Neuronal stem cell (in vitro differentiated cells): ENCODE data around the gene WDR59.
"Not testable (repeated sequence)": the region's sequence is repeated elsewhere in the genome, so short reads cannot be mapped to it uniquely, and the experiment has no call there.

Experiments
- DNase-seq: peaks from one replicate; pipeline ENCODE4 v3.0.0-alpha.2; 2013; ENCODE audit warnings: low spot score
- H2AFZ ChIP-seq: one replicate; pipeline ENCODE4 v1.6.1; 2013; ENCODE audit warnings: mild to moderate bottlenecking, low read length, inconsistent platforms
- H2AK5ac ChIP-seq: 2 replicates; pipeline ENCODE4 v1.6.1; 2013; ENCODE audit warnings: low read depth, mild to moderate bottlenecking, inconsistent platforms, low read length, moderate library complexity, mixed read lengths
- H2BK120ac ChIP-seq: 2 replicates; pipeline ENCODE4 v1.6.1; 2013; ENCODE audit warnings: low read depth, mild to moderate bottlenecking, inconsistent platforms, low read length, moderate library complexity, mixed read lengths
- H2BK12ac ChIP-seq: one replicate; pipeline ENCODE4 v1.6.1; 2013; ENCODE audit warnings: low read length, inconsistent platforms
- H2BK15ac ChIP-seq: 2 replicates; pipeline ENCODE4 v1.6.1; 2013; ENCODE audit warnings: mild to moderate bottlenecking, low read length, inconsistent platforms, mixed read lengths
- H2BK5ac ChIP-seq: one replicate; pipeline ENCODE4 v1.6.1; 2013; ENCODE audit warnings: inconsistent platforms, mild to moderate bottlenecking, low read length, moderate library complexity
- H3K14ac ChIP-seq: one replicate; pipeline ENCODE4 v1.6.1; 2013; ENCODE audit warnings: low read length, inconsistent platforms
- H3K18ac ChIP-seq: 2 replicates; pipeline ENCODE4 v1.6.1; 2013; ENCODE audit warnings: low read length, inconsistent platforms
- H3K23ac ChIP-seq: 2 replicates; pipeline ENCODE4 v1.6.1; 2013; ENCODE audit warnings: low read depth, mild to moderate bottlenecking, mixed read lengths, low read length, inconsistent platforms; ENCODE audit not compliant: poor library complexity
- H3K27ac ChIP-seq: replicated peaks from 3 replicates; pipeline ENCODE4 v1.5.1; 2013; ENCODE audit warnings: low read length, inconsistent platforms
- H3K27me3 ChIP-seq, 3 experiments: 2 replicates each; pipeline ENCODE4 v1.6.1; 2013; ENCODE audit warnings: low read length in 3 of 3, mild to moderate bottlenecking in 2 of 3, inconsistent platforms in 1 of 3, low read depth in 1 of 3, mixed read lengths in 1 of 3, moderate library complexity in 1 of 3; ENCODE audit not compliant: control insufficient read depth in 3 of 3, insufficient read depth in 3 of 3
- H3K36me3 ChIP-seq, 2 donors: replicated peaks in 1 of 2; 2 replicates each; pipeline ENCODE4 v1.6.1; 2013; ENCODE audit warnings: low read length in 2 of 2; ENCODE audit not compliant: control insufficient read depth in 2 of 2, insufficient read depth in 2 of 2
- H3K4ac ChIP-seq: 2 replicates; pipeline ENCODE4 v1.6.1; 2013; ENCODE audit warnings: inconsistent platforms, mild to moderate bottlenecking, low read length, moderate library complexity
- H3K4me1 ChIP-seq, 2 donors: 1 replicate in 1 of 2; 2 replicates in 1 of 2; pipeline ENCODE4 v1.6.1; 2013; ENCODE audit warnings: low read length in 2 of 2, low read depth in 1 of 2; ENCODE audit not compliant: control insufficient read depth in 2 of 2, insufficient read depth in 1 of 2
- H3K4me2 ChIP-seq: one replicate; pipeline ENCODE4 v1.6.1; 2013; ENCODE audit warnings: mild to moderate bottlenecking, low read length, inconsistent platforms; ENCODE audit not compliant: insufficient read depth, poor library complexity, severe bottlenecking
- H3K4me3 ChIP-seq, 2 donors: 2 replicates each; pipeline ENCODE4 v1.5.1; 2013; ENCODE audit warnings: low read length in 2 of 2, mild to moderate bottlenecking in 2 of 2, inconsistent platforms in 1 of 2, moderate library complexity in 1 of 2
- H3K79me1 ChIP-seq: one replicate; pipeline ENCODE4 v1.6.1; 2013; ENCODE audit warnings: low read depth, mild to moderate bottlenecking, inconsistent platforms, low read length, moderate library complexity
- H3K9ac ChIP-seq: one replicate; pipeline ENCODE4 v1.6.1; 2013; ENCODE audit warnings: mild to moderate bottlenecking, low read depth, low read length, inconsistent platforms; ENCODE audit not compliant: poor library complexity
- H3K9me3 ChIP-seq, 2 donors: replicated peaks in 1 of 2; 2 replicates each; pipeline versions ENCODE3 to v1.6.1; 2013; ENCODE audit warnings: low read length in 2 of 2, mild to moderate bottlenecking in 2 of 2, inconsistent platforms in 1 of 2, low read depth in 1 of 2, mixed read lengths in 1 of 2, moderate library complexity in 1 of 2; ENCODE audit not compliant: control insufficient read depth in 2 of 2, insufficient read depth in 1 of 2
- H4K8ac ChIP-seq: one replicate; pipeline ENCODE4 v1.6.1; 2013; ENCODE audit warnings: low read depth, mild to moderate bottlenecking, inconsistent platforms, low read length, moderate library complexity
- H4K91ac ChIP-seq: one replicate; pipeline ENCODE4 v1.6.1; 2013; ENCODE audit warnings: low read length, low read depth, mild to moderate bottlenecking, inconsistent platforms; ENCODE audit not compliant: poor library complexity
- WGBS, 2 donors: extraction: QIAGEN DNeasy Blood & Tissue Kit; methylation state at CpG; one replicate each; pipeline ENCODE4 v1.1.7; 2013; ENCODE audit warnings: missing lambda C conversion rate in 2 of 2, mixed read lengths in 1 of 2; ENCODE audit not compliant: insufficient read length in 2 of 2, insufficient replicate concordance in 1 of 2; ENCODE audit errors: extremely low coverage in 2 of 2; 5-methylcytosine and 5-hydroxymethylcytosine counted together

The WDR59 gene

DNA sequence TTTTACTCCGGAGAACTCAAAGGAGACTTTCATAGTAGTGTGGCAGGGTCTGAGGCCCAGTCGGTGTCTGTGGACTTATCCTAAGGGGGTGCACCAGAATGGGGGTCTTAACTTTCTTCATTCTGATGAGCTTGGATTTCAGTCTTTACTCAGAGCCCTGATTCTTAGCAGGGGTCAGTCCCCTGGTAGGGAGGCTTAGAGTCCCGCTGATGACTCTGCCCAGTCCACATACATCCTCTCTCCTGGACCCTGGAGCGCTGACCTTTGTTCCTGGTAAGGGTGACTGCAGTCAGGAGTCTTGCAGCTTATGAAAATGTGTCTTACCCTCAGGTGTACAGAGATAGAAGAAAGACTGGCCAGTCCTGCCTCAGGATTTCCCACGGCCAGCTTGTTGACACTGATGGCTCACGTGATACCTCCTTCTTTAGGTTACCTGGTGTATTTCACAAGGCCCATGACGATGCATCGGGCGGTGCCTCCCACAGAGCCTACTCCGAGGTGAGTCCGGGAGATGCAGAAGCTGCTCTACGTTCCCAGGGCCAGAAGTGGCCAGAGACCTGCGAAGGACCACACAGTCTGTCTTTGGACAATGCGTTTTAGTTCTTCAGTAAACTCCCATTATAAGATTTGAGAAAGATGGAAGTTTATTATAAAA lies 141.4 kb downstream of the WDR59 start:
- H2BK12ac ChIP-seq, H3K27ac ChIP-seq, H3K4me1 ChIP-seq, H2AK5ac ChIP-seq, H3K18ac ChIP-seq, H3K9ac ChIP-seq, H3K27me3 ChIP-seq, H3K4me3 ChIP-seq, H3K79me1 ChIP-seq, H2BK5ac ChIP-seq, H3K14ac ChIP-seq, H3K4ac ChIP-seq, H3K23ac ChIP-seq, DNase-seq, H3K36me3 ChIP-seq, H4K91ac ChIP-seq, H2BK15ac ChIP-seq, H2AFZ ChIP-seq, H4K8ac ChIP-seq, H3K9me3 ChIP-seq, H3K4me2 ChIP-seq, H2BK120ac ChIP-seq: not testable (repeated sequence)
- WGBS, 2 donors, result no CpG with 5 or more reads among the region's 14 CpGs

DNA sequence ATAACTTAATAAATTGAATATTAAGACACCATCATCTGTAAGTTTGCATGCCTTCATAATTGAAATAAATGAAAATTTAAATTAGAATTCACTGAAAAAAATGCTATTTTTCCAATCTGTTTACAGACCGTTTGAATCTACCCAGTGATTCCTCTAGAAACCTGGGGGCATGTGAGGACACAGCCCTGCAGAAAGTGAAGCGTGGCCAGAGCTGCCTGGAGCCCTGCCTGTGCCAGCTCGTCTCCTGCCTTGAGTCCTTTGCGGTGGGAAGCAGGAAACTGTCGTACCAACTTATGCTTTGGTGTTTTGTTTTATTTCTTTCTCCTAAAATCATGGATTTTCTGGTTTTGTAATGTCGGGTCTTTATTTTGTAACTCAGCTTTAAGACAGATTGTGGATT lies 142.5 kb downstream of the WDR59 start:
- Histone ChIP-seq H3K18ac (no peak overlapping the region), H3K4ac (no peak overlapping the region), H3K4me3 (no peak overlapping the region), H3K36me3 (no peaks in the 10 kb centered on the region), H3K79me1 (no peaks in the 10 kb centered on the region), H3K23ac (no peak overlapping the region), H3K14ac (no peak overlapping the region), H2BK12ac (no peak overlapping the region), H3K9ac (no peak overlapping the region), H4K91ac (no peak overlapping the region), H2BK15ac (no peak overlapping the region), H2AK5ac (no peak overlapping the region), H2BK5ac (no peak overlapping the region), H2BK120ac (no peak overlapping the region), H4K8ac (no peak overlapping the region), H3K4me2 (no peak overlapping the region), H2AFZ (no peak overlapping the region), H3K27ac (no peak overlapping the region), H3K27me3 (peaks cover 0 to 2% (median 0%) of the 10 kb centered on the region in 3 experiments), H3K4me1 (no peaks in the 10 kb centered on the region), H3K9me3 (no peaks in the 10 kb centered on the region)
- no CpG with 5 or more reads among the region's 6 CpGs for whole genome bisulfite sequencing, 2 donors
- DNase-seq, result no peak

DNA sequence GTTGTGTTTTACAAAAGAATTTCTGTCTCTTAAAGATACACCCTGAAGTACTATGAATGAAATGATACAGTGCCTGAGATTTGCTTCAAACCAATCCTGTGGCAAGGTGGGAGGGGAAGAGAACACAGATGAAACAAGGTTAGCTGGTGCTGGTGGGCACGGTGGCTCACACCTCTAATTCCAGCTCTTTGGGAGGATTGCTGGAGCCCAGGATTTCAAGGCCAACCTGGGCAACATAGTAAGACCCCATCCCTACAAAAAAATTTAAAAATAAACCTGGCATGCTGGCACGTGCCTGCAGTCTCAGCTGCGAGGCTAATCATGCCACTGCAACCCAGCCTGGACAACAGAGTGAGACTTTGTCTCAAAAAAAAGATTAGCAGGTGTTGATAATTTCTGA lies 143.0 kb downstream of the WDR59 start:
- no peak overlapping the region for H3K27ac ChIP-seq
- H2BK12ac ChIP-seq, result no peak overlapping the region
- no peak overlapping the region for H3K4ac ChIP-seq
- no peaks in the 10 kb centered on the region for H3K36me3 ChIP-seq
- no peaks in the 10 kb centered on the region for H3K9me3 ChIP-seq
- peaks cover 0 to 2% (median 0%) of the 10 kb centered on the region in 3 experiments for H3K27me3 ChIP-seq
- H3K18ac ChIP-seq, result no peak overlapping the region
- H3K4me3 ChIP-seq, result peak overlapping the region in 1 of 2 donors; percentile 62
- no peak overlapping the region for H3K9ac ChIP-seq
- no CpG with 5 or more reads among the region's 3 CpGs for WGBS, 2 donors
- no peaks in the 10 kb centered on the region for H3K79me1 ChIP-seq
- no peak overlapping the region for H4K8ac ChIP-seq
- no peak overlapping the region for H2BK120ac ChIP-seq
- H3K23ac ChIP-seq, result no peak overlapping the region
- no peak overlapping the region for H3K14ac ChIP-seq
- no peak for DNase-seq
- H4K91ac ChIP-seq, result no peak overlapping the region
- no peak overlapping the region for H3K4me2 ChIP-seq
- H2BK5ac ChIP-seq, result no peak overlapping the region
- H2BK15ac ChIP-seq, result no peak overlapping the region
- no peak overlapping the region for H2AK5ac ChIP-seq
- no peak overlapping the region for H2AFZ ChIP-seq
- H3K4me1 ChIP-seq, result no peaks in the 10 kb centered on the region

DNA sequence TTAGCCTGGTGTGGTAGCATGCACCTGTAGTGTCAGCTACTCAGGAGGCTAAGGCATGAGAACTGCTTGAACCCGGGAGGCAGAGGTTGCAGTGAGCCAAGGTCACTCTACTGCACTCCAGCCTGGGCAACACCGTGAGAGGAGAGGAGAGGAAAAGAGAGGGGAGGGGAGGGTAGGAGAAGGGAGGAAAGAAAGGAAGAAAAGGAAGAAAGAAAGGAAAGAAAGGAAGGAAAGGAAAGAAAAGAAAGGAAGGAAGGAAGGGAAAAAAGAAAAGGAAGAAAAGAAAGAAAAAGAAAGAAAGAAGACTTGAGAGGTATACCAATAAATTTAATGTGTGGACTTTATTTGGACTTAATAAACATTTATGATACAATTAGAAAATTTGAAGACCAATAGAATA lies 143.5 kb downstream of the WDR59 start:
- WGBS, 2 donors, result no CpG with 5 or more reads among the region's 2 CpGs
- H2BK5ac ChIP-seq, result no peak overlapping the region

More for the DNA sequence above, 143.5 kb downstream of the WDR59 start:
- H3K4ac ChIP-seq, result no peak overlapping the region
- no peak overlapping the region for H3K4me3 ChIP-seq
- no peak overlapping the region for H2AK5ac ChIP-seq
- no peak overlapping the region for H3K27ac ChIP-seq
- H3K36me3 ChIP-seq, result no peaks in the 10 kb centered on the region
- H2BK120ac ChIP-seq, result no peak overlapping the region
- no peaks in the 10 kb centered on the region for H3K79me1 ChIP-seq
- no peak overlapping the region for H4K91ac ChIP-seq
- H2AFZ ChIP-seq, result no peak overlapping the region
- H3K9ac ChIP-seq, result no peak overlapping the region
- H3K4me2 ChIP-seq, result no peak overlapping the region
- no peak overlapping the region for H3K18ac ChIP-seq
- DNase-seq, result no peak
- no peak overlapping the region for H2BK15ac ChIP-seq
- H3K27me3 ChIP-seq, result peaks cover 0 to 2% (median 0%) of the 10 kb centered on the region in 3 experiments
- H3K14ac ChIP-seq, result no peak overlapping the region
- no peak overlapping the region for H2BK12ac ChIP-seq
- H4K8ac ChIP-seq, result no peak overlapping the region
- no peaks in the 10 kb centered on the region for H3K4me1 ChIP-seq
- H3K9me3 ChIP-seq, result no peaks in the 10 kb centered on the region
- H3K23ac ChIP-seq, result no peak overlapping the region
